HepG2 (cell line): Measurements from ENCODE around the gene RER1. TPM values are rescaled to one million over a fixed set of nuclear protein-coding genes. Genes with fewer than 3 reads are reported as not detected.
A peak's percentile ranks its signal among the peaks of the same experiment; 100 is the strongest.

ENCODE experiments used
- ASH2L ChIP-seq: fragments of 300-600, 200-600 bp; sonication (generic); IDR thresholded peaks from 2 replicates; pipeline ENCODE4 v1.7.0; 2017; ENCODE audit warnings: low read depth, mild to moderate bottlenecking, moderate library complexity, mixed read lengths, low read length; ENCODE audit not compliant: insufficient read length
- BORCS8-MEF2B ChIP-seq: sonication (generic); formaldehyde crosslinking; IDR thresholded peaks from 2 replicates; pipeline ENCODE4 v1.8.0; 2022; ENCODE audit warnings: mild to moderate bottlenecking, missing genetic modification reagents
- FOXC1 ChIP-seq: sonication (generic); formaldehyde crosslinking; IDR thresholded peaks from 2 replicates; pipeline ENCODE4 v1.8.0; 2022; ENCODE audit warnings: mild to moderate bottlenecking, missing genetic modification reagents, borderline replicate concordance
- SAFB2 ChIP-seq: sonication (generic); formaldehyde crosslinking; IDR thresholded peaks from 2 replicates; pipeline ENCODE4 v1.5.1; 2020; ENCODE audit warnings: missing genetic modification reagents, low read depth, mild to moderate bottlenecking, borderline replicate concordance
- SNAI1 ChIP-seq: sonication (generic); formaldehyde crosslinking; IDR thresholded peaks from 2 replicates; pipeline ENCODE4 v1.5.0; 2020; ENCODE audit warnings: mild to moderate bottlenecking, missing genetic modification reagents, borderline replicate concordance
- STAT5B ChIP-seq: sonication (generic); formaldehyde crosslinking; IDR thresholded peaks from 2 replicates; pipeline ENCODE4 v1.4.0; 2020; ENCODE audit warnings: missing genetic modification reagents
- TGIF2 ChIP-seq: IDR thresholded peaks from 2 replicates; pipeline ENCODE4 v1.6.1; 2016; ENCODE audit warnings: control low read depth, missing compliant biosample characterization
- YY1 ChIP-seq: IDR thresholded peaks from 2 replicates; pipeline ENCODE4 v1.6.1; 2011; ENCODE audit warnings: low read length, low read depth, moderate library complexity, mild to moderate bottlenecking; ENCODE audit not compliant: insufficient read depth, insufficient replicate concordance
- ZNF143 ChIP-seq: sonication (generic); formaldehyde crosslinking; IDR thresholded peaks from 2 replicates; pipeline ENCODE4 v1.4.0; 2020; ENCODE audit warnings: missing genetic modification reagents
- ZNF460 ChIP-seq: sonication (generic); formaldehyde crosslinking; IDR thresholded peaks from 2 replicates; pipeline ENCODE4 v1.5.1; 2020; ENCODE audit warnings: missing genetic modification reagents, mild to moderate bottlenecking, borderline replicate concordance
- ZNF564 ChIP-seq: sonication (generic); formaldehyde crosslinking; IDR thresholded peaks from 2 replicates; pipeline ENCODE4 v1.8.1; 2023; ENCODE audit warnings: mild to moderate bottlenecking, missing genetic modification reagents
- ZNF644 ChIP-seq: IDR thresholded peaks from 2 replicates; pipeline ENCODE4 v1.6.1; 2016; ENCODE audit warnings: low read depth
- ZSCAN25 ChIP-seq: sonication (generic); formaldehyde crosslinking; IDR thresholded peaks from 2 replicates; pipeline ENCODE4 v1.8.0; 2022; ENCODE audit warnings: mild to moderate bottlenecking, missing genetic modification reagents
- ZZZ3 ChIP-seq: sonication (generic); formaldehyde crosslinking; IDR thresholded peaks from 2 replicates; pipeline ENCODE4 v1.4.0; 2020; ENCODE audit warnings: missing genetic modification reagents, mild to moderate bottlenecking, borderline replicate concordance
- polyA plus RNA-seq, 8 experiments: library from polyadenylated mRNA; depleted of rRNA in 3 of 8; stranded (reverse) in 7 of 8; unstranded in 1 of 8; fragments of >200 nt; fragmentation: Illumina TruSeq in 4 of 8; extraction: Trizol in 4 of 8; gene quantifications; 2 replicates each; pipeline versions ENCODE4 v1.2.1 to v1.2.3, GENCODE V29; 2011 to 2016; ENCODE audit warnings: low read depth in 4 of 8, missing spikeins in 1 of 8, mixed read lengths in 1 of 8; ENCODE audit not compliant: insufficient read depth in 1 of 8
- total RNA-seq, 5 experiments: library from RNA; depleted of rRNA; stranded (reverse); fragments of >200 nt; fragmentation: Illumina TruSeq; extraction: Trizol; gene quantifications; 2 replicates each; pipeline ENCODE4 v1.2.3, GENCODE V29; 2016; ENCODE audit warnings: low read depth in 1 of 5
- TF ChIP-seq, protein P1 (sequence below): IDR thresholded peaks from 2 replicates; pipeline ENCODE4 v1.6.1; 2016; ENCODE audit warnings: control low read depth
- TF ChIP-seq, protein P2 (sequence below): sonication (generic); formaldehyde crosslinking; IDR thresholded peaks from 2 replicates; pipeline ENCODE4 v1.4.0; 2020; ENCODE audit warnings: missing genetic modification reagents
- TF ChIP-seq, protein P3 (sequence below): sonication (generic); formaldehyde crosslinking; IDR thresholded peaks from 2 replicates; pipeline ENCODE4 v1.5.0; 2020; ENCODE audit warnings: missing genetic modification reagents, mild to moderate bottlenecking, borderline replicate concordance
- TF ChIP-seq, protein P4 (sequence below): IDR thresholded peaks from 2 replicates; pipeline ENCODE4 v1.6.1; 2016; ENCODE audit warnings: missing compliant biosample characterization, missing genetic modification reagents, borderline replicate concordance

RER1 gene
- total and polyA plus RNA-seq, 2 of the 13 experiments (the other 11 are each of a cell fraction or from before 2014, with no cell fraction given) = 128 to 164 TPM

DNA sequence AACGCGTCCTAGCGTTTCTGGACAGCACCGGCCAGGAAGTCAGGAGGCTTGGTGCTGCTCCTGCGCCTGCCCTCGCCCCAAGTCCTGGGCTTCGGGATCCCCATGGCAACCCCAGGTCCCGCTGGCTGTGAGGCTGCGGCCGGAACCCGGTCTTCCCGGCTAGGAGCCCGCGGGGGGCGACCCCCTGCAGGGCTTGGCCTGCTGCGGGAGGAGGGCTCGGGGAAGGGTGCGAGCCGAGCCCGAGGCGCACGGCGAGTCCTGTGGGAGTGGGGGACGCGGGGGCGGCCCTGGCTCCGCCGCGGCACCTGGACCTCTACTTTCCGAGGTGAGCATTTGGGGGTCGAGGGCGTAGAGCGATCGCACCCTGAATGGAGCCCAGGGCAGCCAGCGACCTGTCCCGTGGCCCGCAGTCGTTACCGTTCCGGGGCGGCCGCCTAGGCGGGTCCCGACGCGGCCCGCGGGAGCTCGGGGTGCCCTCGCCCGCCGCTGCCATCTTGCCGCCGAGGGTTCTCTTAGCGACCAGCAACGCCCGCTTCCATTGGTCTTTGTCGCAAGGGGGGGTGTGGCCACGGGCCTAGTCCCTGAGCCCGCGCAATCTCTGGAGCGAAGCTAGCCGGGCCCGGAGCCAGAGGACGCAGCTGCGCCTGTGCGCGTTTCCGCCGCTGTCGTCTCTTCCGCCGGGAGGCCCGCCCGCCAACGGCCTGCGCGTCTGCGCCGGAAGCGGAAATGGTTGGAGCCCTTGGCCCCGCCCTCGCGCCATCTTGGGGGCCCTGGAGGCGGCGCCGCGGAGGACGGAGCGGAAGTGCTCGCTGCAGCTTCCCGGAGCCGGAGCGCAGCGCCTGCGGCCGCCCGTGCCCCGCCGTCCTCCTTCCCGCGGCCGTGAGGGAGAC is at the start of gene RER1, which contains the start of gene MORN1 (continued):
- 0 out of 2 replicates have a peak, but pooled peaks have one; percentile 77 for TF ChIP-seq SAFB2 (CRISPR knock-in tag)
- TF ChIP-seq TGIF2 = no peak
- TF ChIP-seq SNAI1 (CRISPR knock-in tag) = no peak
- TF ChIP-seq STAT5B (CRISPR knock-in tag) = no peak
- 0 out of 2 replicates have a peak, but pooled peaks have one; percentile 40 for TF ChIP-seq ZNF460 (CRISPR knock-in tag)
- TF ChIP-seq, protein P1, sequence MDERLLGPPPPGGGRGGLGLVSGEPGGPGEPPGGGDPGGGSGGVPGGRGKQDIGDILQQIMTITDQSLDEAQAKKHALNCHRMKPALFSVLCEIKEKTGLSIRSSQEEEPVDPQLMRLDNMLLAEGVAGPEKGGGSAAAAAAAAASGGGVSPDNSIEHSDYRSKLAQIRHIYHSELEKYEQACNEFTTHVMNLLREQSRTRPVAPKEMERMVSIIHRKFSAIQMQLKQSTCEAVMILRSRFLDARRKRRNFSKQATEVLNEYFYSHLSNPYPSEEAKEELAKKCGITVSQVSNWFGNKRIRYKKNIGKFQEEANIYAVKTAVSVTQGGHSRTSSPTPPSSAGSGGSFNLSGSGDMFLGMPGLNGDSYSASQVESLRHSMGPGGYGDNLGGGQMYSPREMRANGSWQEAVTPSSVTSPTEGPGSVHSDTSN (CRISPR knock-in tag) = no peak
- no peak for TF ChIP-seq ZNF564 (CRISPR knock-in tag)
- TF ChIP-seq, protein P2, sequence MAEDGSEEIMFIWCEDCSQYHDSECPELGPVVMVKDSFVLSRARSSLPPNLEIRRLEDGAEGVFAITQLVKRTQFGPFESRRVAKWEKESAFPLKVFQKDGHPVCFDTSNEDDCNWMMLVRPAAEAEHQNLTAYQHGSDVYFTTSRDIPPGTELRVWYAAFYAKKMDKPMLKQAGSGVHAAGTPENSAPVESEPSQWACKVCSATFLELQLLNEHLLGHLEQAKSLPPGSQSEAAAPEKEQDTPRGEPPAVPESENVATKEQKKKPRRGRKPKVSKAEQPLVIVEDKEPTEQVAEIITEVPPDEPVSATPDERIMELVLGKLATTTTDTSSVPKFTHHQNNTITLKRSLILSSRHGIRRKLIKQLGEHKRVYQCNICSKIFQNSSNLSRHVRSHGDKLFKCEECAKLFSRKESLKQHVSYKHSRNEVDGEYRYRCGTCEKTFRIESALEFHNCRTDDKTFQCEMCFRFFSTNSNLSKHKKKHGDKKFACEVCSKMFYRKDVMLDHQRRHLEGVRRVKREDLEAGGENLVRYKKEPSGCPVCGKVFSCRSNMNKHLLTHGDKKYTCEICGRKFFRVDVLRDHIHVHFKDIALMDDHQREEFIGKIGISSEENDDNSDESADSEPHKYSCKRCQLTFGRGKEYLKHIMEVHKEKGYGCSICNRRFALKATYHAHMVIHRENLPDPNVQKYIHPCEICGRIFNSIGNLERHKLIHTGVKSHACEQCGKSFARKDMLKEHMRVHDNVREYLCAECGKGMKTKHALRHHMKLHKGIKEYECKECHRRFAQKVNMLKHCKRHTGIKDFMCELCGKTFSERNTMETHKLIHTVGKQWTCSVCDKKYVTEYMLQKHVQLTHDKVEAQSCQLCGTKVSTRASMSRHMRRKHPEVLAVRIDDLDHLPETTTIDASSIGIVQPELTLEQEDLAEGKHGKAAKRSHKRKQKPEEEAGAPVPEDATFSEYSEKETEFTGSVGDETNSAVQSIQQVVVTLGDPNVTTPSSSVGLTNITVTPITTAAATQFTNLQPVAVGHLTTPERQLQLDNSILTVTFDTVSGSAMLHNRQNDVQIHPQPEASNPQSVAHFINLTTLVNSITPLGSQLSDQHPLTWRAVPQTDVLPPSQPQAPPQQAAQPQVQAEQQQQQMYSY (CRISPR knock-in tag) = peak; percentile 97
- TF ChIP-seq, protein P3, sequence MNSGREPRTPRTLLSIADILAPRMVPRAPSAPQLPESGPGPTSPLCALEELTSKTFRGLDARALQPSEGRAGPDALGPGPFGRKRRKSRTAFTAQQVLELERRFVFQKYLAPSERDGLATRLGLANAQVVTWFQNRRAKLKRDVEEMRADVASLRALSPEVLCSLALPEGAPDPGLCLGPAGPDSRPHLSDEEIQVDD (CRISPR knock-in tag) = no peak
- TF ChIP-seq ZNF143 (CRISPR knock-in tag) = no peak; the same call in 1 of the 2 replicates
- TF ChIP-seq ASH2L = peak; percentile 71
- 0 out of 2 replicates have a peak, but pooled peaks have one; percentile 48 for TF ChIP-seq BORCS8-MEF2B (CRISPR knock-in tag)
- TF ChIP-seq ZSCAN25 (CRISPR knock-in tag) = no peak
- peak; percentile 87; the same call in 1 of the 2 replicates for TF ChIP-seq FOXC1 (CRISPR knock-in tag)
- no peak for TF ChIP-seq ZNF644
- TF ChIP-seq YY1 = peak; percentile 95
- peak; percentile 65; the same call in 1 of the 2 replicates for TF ChIP-seq ZZZ3
- TF ChIP-seq, protein P4, sequence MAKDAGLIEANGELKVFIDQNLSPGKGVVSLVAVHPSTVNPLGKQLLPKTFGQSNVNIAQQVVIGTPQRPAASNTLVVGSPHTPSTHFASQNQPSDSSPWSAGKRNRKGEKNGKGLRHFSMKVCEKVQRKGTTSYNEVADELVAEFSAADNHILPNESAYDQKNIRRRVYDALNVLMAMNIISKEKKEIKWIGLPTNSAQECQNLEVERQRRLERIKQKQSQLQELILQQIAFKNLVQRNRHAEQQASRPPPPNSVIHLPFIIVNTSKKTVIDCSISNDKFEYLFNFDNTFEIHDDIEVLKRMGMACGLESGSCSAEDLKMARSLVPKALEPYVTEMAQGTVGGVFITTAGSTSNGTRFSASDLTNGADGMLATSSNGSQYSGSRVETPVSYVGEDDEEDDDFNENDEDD = peak; percentile 73; the same call in 1 of the 2 replicates
- TF ChIP-seq, all 625 proteins: peak for 217
